Measurements from ENCODE around the gene PID1. TPM values are rescaled to one million over a fixed set of nuclear protein-coding genes. Genes with fewer than 3 reads are reported as not detected.

Gene PID1
- total and polyA plus RNA-seq, 2 donors: 1.0 to 5.2 TPM

- Histone ChIP-seq H3K4me1 (ENCODE audit: control insufficient read depth in 2 of 2, insufficient read depth in 2 of 2, low read length in 2 of 2) (no peaks in the 10 kb centered on the region), H3K4me3 (ENCODE audit: low read length in 2 of 2) (no peak overlapping the region), H3K36me3 (ENCODE audit: control insufficient read depth in 2 of 2, insufficient read depth in 2 of 2, low read length in 1 of 2) (no peaks in the 10 kb centered on the region), H3K9me3 (ENCODE audit: control insufficient read depth in 2 of 2, insufficient read depth in 1 of 2, low read length in 1 of 2) (peaks cover 0 to 14% of the 10 kb centered on the region in 2 donors), H3K27me3 (ENCODE audit: control insufficient read depth in 2 of 2, insufficient read depth in 1 of 2, low read length in 1 of 2) (no peaks in the 10 kb centered on the region), H3K27ac (ENCODE audit: low read depth in 1 of 2, low read length in 1 of 2) (no peak overlapping the region)
- 58% methylated on average over 2 of the region's 2 CpGs for WGBS
- no peak for DNase-seq (ENCODE audit: low read depth in 6 of 9, low spot score in 9 of 9)
Measured at GRCh38 chr2:229003256-229003655, 267.8 kb downstream of the PID1 start.

DNA sequence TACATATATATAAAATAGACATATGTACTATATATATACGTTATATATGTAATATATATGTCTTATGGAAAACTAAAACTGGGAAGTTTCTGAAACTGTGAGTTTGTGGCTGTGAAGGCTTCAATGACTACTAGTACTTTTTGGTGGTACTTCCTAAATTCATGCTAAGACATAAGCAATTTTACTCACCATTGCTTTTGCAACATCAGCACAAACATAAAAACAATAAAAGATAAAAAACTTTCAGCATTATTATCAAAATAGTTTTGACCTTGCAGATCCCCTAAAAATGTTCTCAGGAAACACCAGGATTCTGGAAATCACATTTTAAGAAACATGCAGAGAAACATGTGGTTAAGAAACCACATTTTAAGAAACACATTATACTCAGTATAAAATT, 269.9 kb downstream of the PID1 start:
- no peaks in the 10 kb centered on the region for H3K36me3 ChIP-seq (ENCODE audit: control insufficient read depth in 2 of 2, insufficient read depth in 2 of 2, low read length in 1 of 2)
- peaks cover 0 to 14% of the 10 kb centered on the region in 2 donors for H3K9me3 ChIP-seq (ENCODE audit: control insufficient read depth in 2 of 2, insufficient read depth in 1 of 2, low read length in 1 of 2)
- H3K27ac ChIP-seq (ENCODE audit: low read depth in 1 of 2, low read length in 1 of 2): no peak overlapping the region
- 77% methylated on average over 1 of the region's 1 CpG for WGBS
- no peak overlapping the region for H3K4me3 ChIP-seq (ENCODE audit: low read length in 2 of 2)
- no peak for DNase-seq (ENCODE audit: low read depth in 6 of 9, low spot score in 9 of 9)
- H3K27me3 ChIP-seq (ENCODE audit: control insufficient read depth in 2 of 2, insufficient read depth in 1 of 2, low read length in 1 of 2): no peaks in the 10 kb centered on the region
- H3K4me1 ChIP-seq (ENCODE audit: control insufficient read depth in 2 of 2, insufficient read depth in 2 of 2, low read length in 2 of 2): no peaks in the 10 kb centered on the region

DNA sequence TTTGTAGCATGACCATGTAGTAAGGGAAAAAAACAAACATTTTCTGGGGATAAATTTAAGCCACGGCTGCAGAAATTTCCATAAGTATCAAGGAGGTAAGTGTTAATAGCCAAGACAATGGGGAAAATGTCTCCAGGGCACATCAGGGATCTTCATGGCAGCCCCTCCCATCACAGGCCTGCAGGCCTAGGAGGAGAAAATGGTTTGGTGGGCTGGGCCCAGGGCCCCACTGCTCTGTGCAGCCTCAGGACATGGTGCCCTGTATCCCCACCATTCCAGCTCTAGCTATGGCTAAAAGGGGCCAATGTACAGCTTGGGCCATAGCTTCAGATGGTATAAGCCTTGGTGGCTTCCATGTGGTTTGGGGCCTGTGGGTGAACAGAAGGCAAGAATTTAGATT, 271.8 kb downstream of the PID1 start:
- no peak for DNase-seq (ENCODE audit: low read depth in 6 of 9, low spot score in 9 of 9)
- no peaks in the 10 kb centered on the region for H3K27me3 ChIP-seq (ENCODE audit: control insufficient read depth in 2 of 2, insufficient read depth in 1 of 2, low read length in 1 of 2)
- no peak overlapping the region for H3K4me3 ChIP-seq (ENCODE audit: low read length in 2 of 2)
- H3K9me3 ChIP-seq (ENCODE audit: control insufficient read depth in 2 of 2, insufficient read depth in 1 of 2, low read length in 1 of 2): peaks cover 0 to 14% of the 10 kb centered on the region in 2 donors
- WGBS: 88% methylated on average over 1 of the region's 1 CpG
- no peak overlapping the region for H3K27ac ChIP-seq (ENCODE audit: low read depth in 1 of 2, low read length in 1 of 2)
- no peaks in the 10 kb centered on the region for H3K36me3 ChIP-seq (ENCODE audit: control insufficient read depth in 2 of 2, insufficient read depth in 2 of 2, low read length in 1 of 2)
- H3K4me1 ChIP-seq (ENCODE audit: control insufficient read depth in 2 of 2, insufficient read depth in 2 of 2, low read length in 2 of 2): no peaks in the 10 kb centered on the region

GRCh38 chr2:228988786-228989185, 282.3 kb downstream of the PID1 start:
- Histone ChIP-seq H3K27ac (ENCODE audit: low read depth in 1 of 2, low read length in 1 of 2) (no peak overlapping the region), H3K36me3 (ENCODE audit: control insufficient read depth in 2 of 2, insufficient read depth in 2 of 2, low read length in 1 of 2) (no peaks in the 10 kb centered on the region), H3K4me1 (ENCODE audit: control insufficient read depth in 2 of 2, insufficient read depth in 2 of 2, low read length in 2 of 2) (no peaks in the 10 kb centered on the region), H3K4me3 (ENCODE audit: low read length in 2 of 2) (no peak overlapping the region), H3K27me3 (ENCODE audit: control insufficient read depth in 2 of 2, insufficient read depth in 1 of 2, low read length in 1 of 2) (no peaks in the 10 kb centered on the region), H3K9me3 (ENCODE audit: control insufficient read depth in 2 of 2, insufficient read depth in 1 of 2, low read length in 1 of 2) (peaks cover 3 to 23% of the 10 kb centered on the region in 2 donors)
- 76% methylated on average over 3 of the region's 3 CpGs for WGBS
- no peak for DNase-seq (ENCODE audit: low read depth in 6 of 9, low spot score in 9 of 9)

DNA sequence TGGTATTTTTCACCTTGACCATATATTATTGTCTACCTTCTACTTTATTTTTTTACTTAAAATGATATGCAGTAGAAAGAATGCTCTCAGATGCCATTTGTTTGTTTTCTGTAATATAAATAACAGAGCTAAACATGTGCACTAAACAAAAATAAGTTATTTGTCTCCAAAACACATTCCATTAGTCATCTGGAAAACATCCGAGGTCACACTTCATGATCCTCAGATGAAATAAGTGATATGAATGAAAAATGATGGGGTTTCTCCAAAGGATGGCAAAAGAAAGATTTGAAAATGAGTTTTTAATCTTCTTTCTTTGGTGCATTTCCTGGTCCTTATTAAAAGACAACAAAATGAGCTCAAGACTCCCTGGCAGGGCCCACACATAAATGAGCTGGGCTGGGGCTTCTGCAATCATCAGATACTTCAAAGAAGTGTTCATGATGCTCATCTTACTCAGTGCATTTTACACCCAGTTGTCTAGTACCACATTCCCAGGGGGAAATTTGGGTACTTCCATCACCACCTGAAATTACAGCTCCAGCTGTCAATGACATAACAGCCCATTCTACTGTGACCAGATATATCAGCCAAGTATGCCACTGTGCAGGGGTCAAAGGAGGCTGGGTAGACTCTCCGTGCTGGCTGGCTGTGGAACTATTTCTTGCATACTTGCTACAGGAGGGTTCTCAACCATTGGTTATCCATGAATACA, 283.5 kb downstream of the PID1 start:
- peaks cover 3 to 16% of the 10 kb centered on the region in 2 donors for H3K9me3 ChIP-seq (ENCODE audit: control insufficient read depth in 2 of 2, insufficient read depth in 1 of 2, low read length in 1 of 2)
- no peaks in the 10 kb centered on the region for H3K4me1 ChIP-seq (ENCODE audit: control insufficient read depth in 2 of 2, insufficient read depth in 2 of 2, low read length in 2 of 2)
- WGBS: 88% methylated on average over 2 of the region's 2 CpGs
- no peak overlapping the region for H3K4me3 ChIP-seq (ENCODE audit: low read length in 2 of 2)
- no peaks in the 10 kb centered on the region for H3K27me3 ChIP-seq (ENCODE audit: control insufficient read depth in 2 of 2, insufficient read depth in 1 of 2, low read length in 1 of 2)
- no peaks in the 10 kb centered on the region for H3K36me3 ChIP-seq (ENCODE audit: control insufficient read depth in 2 of 2, insufficient read depth in 2 of 2, low read length in 1 of 2)
- H3K27ac ChIP-seq (ENCODE audit: low read depth in 1 of 2, low read length in 1 of 2): no peak overlapping the region
- no peak for DNase-seq (ENCODE audit: low read depth in 6 of 9, low spot score in 9 of 9)

DNA sequence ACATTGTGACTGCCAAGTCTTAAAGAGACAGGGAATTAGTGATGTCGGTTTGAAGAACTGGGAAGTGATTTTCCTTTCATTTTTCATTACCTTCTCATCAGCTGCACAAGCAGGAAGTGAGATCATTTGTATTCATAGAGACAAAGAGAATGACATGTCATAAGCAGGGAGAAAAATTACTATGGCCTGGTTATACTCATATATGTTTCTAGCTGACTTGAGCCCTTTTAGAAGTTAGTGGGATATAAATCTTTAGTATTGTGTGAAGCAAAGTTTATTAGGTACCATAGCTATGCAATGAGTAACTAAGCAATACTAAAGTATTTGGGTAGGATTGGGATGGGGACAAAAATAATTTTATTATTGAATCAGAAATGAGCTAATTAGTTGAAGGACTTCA, 284.1 kb downstream of the PID1 start:
- Histone ChIP-seq H3K36me3 (ENCODE audit: control insufficient read depth in 2 of 2, insufficient read depth in 2 of 2, low read length in 1 of 2) (no peaks in the 10 kb centered on the region), H3K27ac (ENCODE audit: low read depth in 1 of 2, low read length in 1 of 2) (no peak overlapping the region), H3K27me3 (ENCODE audit: control insufficient read depth in 2 of 2, insufficient read depth in 1 of 2, low read length in 1 of 2) (no peaks in the 10 kb centered on the region), H3K4me3 (ENCODE audit: low read length in 2 of 2) (no peak overlapping the region), H3K4me1 (ENCODE audit: control insufficient read depth in 2 of 2, insufficient read depth in 2 of 2, low read length in 2 of 2) (no peaks in the 10 kb centered on the region), H3K9me3 (ENCODE audit: control insufficient read depth in 2 of 2, insufficient read depth in 1 of 2, low read length in 1 of 2) (peaks cover 3 to 10% of the 10 kb centered on the region in 2 donors)
- WGBS: 69% methylated on average over 1 of the region's 1 CpG
- DNase-seq (ENCODE audit: low read depth in 6 of 9, low spot score in 9 of 9): no peak

- WGBS: 89% methylated on average over 4 of the region's 4 CpGs
- H3K27ac ChIP-seq (ENCODE audit: low read depth in 1 of 2, low read length in 1 of 2): no peak overlapping the region
- DNase-seq (ENCODE audit: low read depth in 6 of 9, low spot score in 9 of 9): no peak
- no peak overlapping the region for H3K4me3 ChIP-seq (ENCODE audit: low read length in 2 of 2)
- H3K27me3 ChIP-seq (ENCODE audit: control insufficient read depth in 2 of 2, insufficient read depth in 1 of 2, low read length in 1 of 2): no peaks in the 10 kb centered on the region
- no peaks in the 10 kb centered on the region for H3K4me1 ChIP-seq (ENCODE audit: control insufficient read depth in 2 of 2, insufficient read depth in 2 of 2, low read length in 2 of 2)
- H3K9me3 ChIP-seq (ENCODE audit: control insufficient read depth in 2 of 2, insufficient read depth in 1 of 2, low read length in 1 of 2): peaks cover 0 to 3% of the 10 kb centered on the region in 2 donors
- no peaks in the 10 kb centered on the region for H3K36me3 ChIP-seq (ENCODE audit: control insufficient read depth in 2 of 2, insufficient read depth in 2 of 2, low read length in 1 of 2)
Measured at GRCh38 chr2:228983700-228984099, 287.4 kb downstream of the PID1 start.

- Histone ChIP-seq H3K27ac (ENCODE audit: low read depth in 1 of 2, low read length in 1 of 2) (no peak overlapping the region), H3K27me3 (ENCODE audit: control insufficient read depth in 2 of 2, insufficient read depth in 1 of 2, low read length in 1 of 2) (no peaks in the 10 kb centered on the region), H3K9me3 (ENCODE audit: control insufficient read depth in 2 of 2, insufficient read depth in 1 of 2, low read length in 1 of 2) (peaks cover 0 to 4% of the 10 kb centered on the region in 2 donors), H3K36me3 (ENCODE audit: control insufficient read depth in 2 of 2, insufficient read depth in 2 of 2, low read length in 1 of 2) (no peaks in the 10 kb centered on the region), H3K4me1 (ENCODE audit: control insufficient read depth in 2 of 2, insufficient read depth in 2 of 2, low read length in 2 of 2) (no peaks in the 10 kb centered on the region), H3K4me3 (ENCODE audit: low read length in 2 of 2) (no peak overlapping the region)
- no peak for DNase-seq (ENCODE audit: low read depth in 6 of 9, low spot score in 9 of 9)
- WGBS: 96% methylated on average over 1 of the region's 1 CpG
Measured at GRCh38 chr2:228974169-228974568, 296.9 kb downstream of the PID1 start.

Measured in thymus (tissue), 11 donors.